HL-60 (cell line): ENCODE results near the gene NADK.

ENCODE experiments used
- GABPA ChIP-seq: IDR thresholded peaks from 2 replicates; pipeline ENCODE4 v1.6.1; 2012; ENCODE audit warnings: low read depth
- POLR2AphosphoS5 ChIP-seq: IDR thresholded peaks from 2 replicates; pipeline ENCODE4 v1.6.1; 2012; ENCODE audit warnings: low read depth
- SPI1 ChIP-seq: IDR thresholded peaks from 2 replicates; pipeline ENCODE4 v1.6.1; 2012; ENCODE audit warnings: low read depth, mild to moderate bottlenecking, borderline replicate concordance
- TF ChIP-seq, protein P1 (sequence below): IDR thresholded peaks from one replicate; pipeline ENCODE4 v1.5.1; 2011; ENCODE audit warnings: low read length, control low read depth, inconsistent platforms; ENCODE audit not compliant: insufficient read depth
- TF ChIP-seq, protein P2 (sequence below): IDR thresholded peaks from 2 replicates; pipeline ENCODE4 v1.6.1; 2012; ENCODE audit warnings: low read depth; ENCODE audit not compliant: insufficient replicate concordance

DNA sequence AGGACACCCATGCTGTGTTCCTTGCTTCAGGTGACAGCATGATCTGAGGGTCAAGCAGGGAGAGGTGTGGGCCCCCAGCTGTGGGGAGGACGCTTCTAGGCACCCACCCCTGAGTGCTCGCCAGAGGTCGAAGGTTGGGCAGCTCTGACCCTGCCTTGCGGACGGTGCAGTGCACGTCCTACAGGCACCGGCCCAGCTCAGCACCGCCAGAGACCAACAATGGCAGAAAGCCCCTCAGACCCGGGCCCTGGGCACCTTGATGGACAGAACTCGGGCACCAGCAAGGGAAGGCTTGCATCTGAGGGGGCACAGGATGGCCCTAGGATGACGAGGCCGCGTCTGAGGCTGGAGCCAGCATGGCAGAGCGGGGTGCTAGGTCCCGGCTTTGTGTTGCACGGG lies 24.7 kb downstream of the NADK start:
- TF ChIP-seq, protein P1, sequence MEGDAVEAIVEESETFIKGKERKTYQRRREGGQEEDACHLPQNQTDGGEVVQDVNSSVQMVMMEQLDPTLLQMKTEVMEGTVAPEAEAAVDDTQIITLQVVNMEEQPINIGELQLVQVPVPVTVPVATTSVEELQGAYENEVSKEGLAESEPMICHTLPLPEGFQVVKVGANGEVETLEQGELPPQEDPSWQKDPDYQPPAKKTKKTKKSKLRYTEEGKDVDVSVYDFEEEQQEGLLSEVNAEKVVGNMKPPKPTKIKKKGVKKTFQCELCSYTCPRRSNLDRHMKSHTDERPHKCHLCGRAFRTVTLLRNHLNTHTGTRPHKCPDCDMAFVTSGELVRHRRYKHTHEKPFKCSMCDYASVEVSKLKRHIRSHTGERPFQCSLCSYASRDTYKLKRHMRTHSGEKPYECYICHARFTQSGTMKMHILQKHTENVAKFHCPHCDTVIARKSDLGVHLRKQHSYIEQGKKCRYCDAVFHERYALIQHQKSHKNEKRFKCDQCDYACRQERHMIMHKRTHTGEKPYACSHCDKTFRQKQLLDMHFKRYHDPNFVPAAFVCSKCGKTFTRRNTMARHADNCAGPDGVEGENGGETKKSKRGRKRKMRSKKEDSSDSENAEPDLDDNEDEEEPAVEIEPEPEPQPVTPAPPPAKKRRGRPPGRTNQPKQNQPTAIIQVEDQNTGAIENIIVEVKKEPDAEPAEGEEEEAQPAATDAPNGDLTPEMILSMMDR: no peak
- no peak for TF ChIP-seq POLR2AphosphoS5
- no peak for TF ChIP-seq GABPA
- TF ChIP-seq, protein P2, sequence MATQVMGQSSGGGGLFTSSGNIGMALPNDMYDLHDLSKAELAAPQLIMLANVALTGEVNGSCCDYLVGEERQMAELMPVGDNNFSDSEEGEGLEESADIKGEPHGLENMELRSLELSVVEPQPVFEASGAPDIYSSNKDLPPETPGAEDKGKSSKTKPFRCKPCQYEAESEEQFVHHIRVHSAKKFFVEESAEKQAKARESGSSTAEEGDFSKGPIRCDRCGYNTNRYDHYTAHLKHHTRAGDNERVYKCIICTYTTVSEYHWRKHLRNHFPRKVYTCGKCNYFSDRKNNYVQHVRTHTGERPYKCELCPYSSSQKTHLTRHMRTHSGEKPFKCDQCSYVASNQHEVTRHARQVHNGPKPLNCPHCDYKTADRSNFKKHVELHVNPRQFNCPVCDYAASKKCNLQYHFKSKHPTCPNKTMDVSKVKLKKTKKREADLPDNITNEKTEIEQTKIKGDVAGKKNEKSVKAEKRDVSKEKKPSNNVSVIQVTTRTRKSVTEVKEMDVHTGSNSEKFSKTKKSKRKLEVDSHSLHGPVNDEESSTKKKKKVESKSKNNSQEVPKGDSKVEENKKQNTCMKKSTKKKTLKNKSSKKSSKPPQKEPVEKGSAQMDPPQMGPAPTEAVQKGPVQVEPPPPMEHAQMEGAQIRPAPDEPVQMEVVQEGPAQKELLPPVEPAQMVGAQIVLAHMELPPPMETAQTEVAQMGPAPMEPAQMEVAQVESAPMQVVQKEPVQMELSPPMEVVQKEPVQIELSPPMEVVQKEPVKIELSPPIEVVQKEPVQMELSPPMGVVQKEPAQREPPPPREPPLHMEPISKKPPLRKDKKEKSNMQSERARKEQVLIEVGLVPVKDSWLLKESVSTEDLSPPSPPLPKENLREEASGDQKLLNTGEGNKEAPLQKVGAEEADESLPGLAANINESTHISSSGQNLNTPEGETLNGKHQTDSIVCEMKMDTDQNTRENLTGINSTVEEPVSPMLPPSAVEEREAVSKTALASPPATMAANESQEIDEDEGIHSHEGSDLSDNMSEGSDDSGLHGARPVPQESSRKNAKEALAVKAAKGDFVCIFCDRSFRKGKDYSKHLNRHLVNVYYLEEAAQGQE: no peak
- no peak for TF ChIP-seq SPI1
